Activated B cell treated with CpG ODN at 0.5 μM for 24 hours (primary cell): ENCODE measurements around the gene RBM47. TPM values are rescaled to one million over a fixed set of nuclear protein-coding genes. Genes with fewer than 3 reads are reported as not detected.
A peak's percentile ranks its signal among the peaks of the same experiment; 100 is the strongest.

Source experiments
- ATAC-seq: fragments of 200-7000 bp; cut with Tn5 transposase; one replicate; pipeline ENCODE4 v1.10.0; 2021; ENCODE audit warnings: low read depth, mild to moderate bottlenecking, moderate library complexity
- CTCF ChIA-PET: fragments of 350-600 bp; sonication (Branson Sonifier 250); formaldehyde crosslinking; loops from one replicate; lab custom pipeline; 2021; ENCODE audit warnings: antibody characterized with exemption; lab: Charles Lee
- POLR2A ChIA-PET: fragments of 350-600 bp; sonication (Branson Sonifier 250); formaldehyde crosslinking; loops from one replicate; lab custom pipeline; 2021; ENCODE audit warnings: antibody characterized with exemption; lab: Charles Lee
- DNase-seq: peaks from one replicate; pipeline ENCODE4 v3.0.0; 2022
- H3K27ac Mint-ChIP-seq: one replicate; pipeline ENCODE4 v1.8.0; 2020; ENCODE audit warnings: mixed read lengths
- H3K27me3 Mint-ChIP-seq: one replicate; pipeline ENCODE4 v1.8.0; 2021; ENCODE audit warnings: mixed read lengths
- H3K36me3 Mint-ChIP-seq: one replicate; pipeline ENCODE4 v1.8.0; 2021; ENCODE audit warnings: low read depth, mixed read lengths
- H3K4me1 Mint-ChIP-seq: one replicate; pipeline ENCODE4 v1.8.0; 2021; ENCODE audit warnings: mixed read lengths
- H3K4me3 Mint-ChIP-seq: one replicate; pipeline ENCODE4 v1.8.0; 2020; ENCODE audit warnings: mild to moderate bottlenecking, mixed read lengths
- H3K9me3 Mint-ChIP-seq: one replicate; pipeline ENCODE4 v1.8.0; 2020; ENCODE audit warnings: mixed read lengths
- CTCF ChIP-seq: fragments of 200-600 bp; IDR thresholded peaks from one replicate; pipeline ENCODE4 v1.8.0; 2022; ENCODE audit warnings: antibody characterized with exemption, mild to moderate bottlenecking
- intact Hi-C: fragments of 100-400 bp; cut with micrococcal nuclease; formaldehyde crosslinking; loops from one replicate; pipeline ENCODE4 v1.15.1; 2024
- total RNA-seq: library from RNA; stranded (reverse); gene quantifications from 2 replicates; pipeline ENCODE4 v1.2.3, GENCODE V29; 2022

Gene RBM47
- total RNA-seq, 1 donor from 2014 or later: 8.0 TPM

GRCh38 chr4:40466789-40467188 lies 162.9 kb downstream of the RBM47 start:
- Mint-ChIP-seq H3K4me1 (peaks cover 17% of the 10 kb centered on the region), H3K4me3 (no peak overlapping the region), H3K27ac (no peak overlapping the region), H3K27me3 (no peaks in the 10 kb centered on the region), H3K9me3 (no peaks in the 10 kb centered on the region), H3K36me3 (peaks cover 8% of the 10 kb centered on the region)
- ATAC-seq: no peak
- DNase-seq: no peak
- ChIA-PET POLR2A (no interaction called here), CTCF (interaction anchor here (0.7 kb wide), 1 partner anchor 454 kb away, joined by 4 read pairs; no protein-coding TSS in a partner anchor)
- intact Hi-C loops: no loop called here
- no peak for TF ChIP-seq CTCF

DNA sequence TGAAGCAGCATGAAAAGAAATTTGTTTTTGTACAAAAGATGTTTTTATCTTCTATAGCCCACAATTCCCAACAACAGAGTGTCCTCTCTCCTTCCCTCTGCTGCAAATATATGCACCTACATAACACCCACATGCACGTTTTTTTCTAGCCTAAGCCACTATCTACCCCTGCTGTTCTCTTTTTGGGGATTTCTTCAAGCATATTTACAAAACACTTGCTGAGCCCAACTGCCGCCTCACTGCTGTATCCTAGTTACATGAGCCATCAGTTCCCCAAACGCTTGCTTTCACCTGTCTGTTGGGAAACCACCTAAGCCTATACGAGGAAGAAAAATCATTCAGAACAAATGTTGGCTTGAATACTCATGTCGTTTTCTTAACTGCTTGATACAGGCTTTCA lies 167.3 kb downstream of the RBM47 start:
- H3K4me3 Mint-ChIP-seq: no peak overlapping the region

GRCh38 chr4:40461879-40462278 lies 167.8 kb downstream of the RBM47 start:
- DNase-seq (no peak), ATAC-seq (no peak)
- H3K4me1 Mint-ChIP-seq: peaks cover 17% of the 10 kb centered on the region
- H3K9me3 Mint-ChIP-seq: no peaks in the 10 kb centered on the region
- intact Hi-C loops: loop anchor here (2.0 to 5.0 kb wide), 4 partner anchors 53 to 170 kb away; no protein-coding TSS in a partner anchor
- peaks cover 8% of the 10 kb centered on the region for H3K36me3 Mint-ChIP-seq
- H3K27me3 Mint-ChIP-seq: no peaks in the 10 kb centered on the region
- ChIA-PET CTCF (no interaction called here), POLR2A (interaction anchor here (0.8 kb wide), 1 partner anchor 89 kb away, joined by 3 read pairs; no protein-coding TSS in a partner anchor)
- TF ChIP-seq CTCF: no peak
- peak overlapping the region; percentile 72 for H3K27ac Mint-ChIP-seq
- H3K4me3 Mint-ChIP-seq: no peak overlapping the region

More for the DNA sequence above, 167.3 kb downstream of the RBM47 start:
- H3K27ac Mint-ChIP-seq: peak overlapping the region; percentile 72
- intact Hi-C loops: loop anchor here (2.0 to 5.0 kb wide), 4 partner anchors 52 to 170 kb away; no protein-coding TSS in a partner anchor
- CTCF ChIA-PET: no interaction called here
- TF ChIP-seq CTCF: no peak
- ATAC-seq: peak; percentile 95
- H3K4me1 Mint-ChIP-seq: peaks cover 17% of the 10 kb centered on the region
- H3K36me3 Mint-ChIP-seq: peaks cover 8% of the 10 kb centered on the region
- POLR2A ChIA-PET: interaction anchor here (0.8 kb wide), 1 partner anchor 88 kb away, joined by 3 read pairs; no protein-coding TSS in a partner anchor
- no peaks in the 10 kb centered on the region for H3K27me3 Mint-ChIP-seq
- DNase-seq: no peak
- H3K9me3 Mint-ChIP-seq: no peaks in the 10 kb centered on the region

GRCh38 chr4:40461062-40461461 lies 168.6 kb downstream of the RBM47 start:
- ChIA-PET CTCF (no interaction called here), POLR2A (no interaction called here)
- no peak for TF ChIP-seq CTCF
- Mint-ChIP-seq H3K27me3 (no peaks in the 10 kb centered on the region), H3K27ac (no peak overlapping the region), H3K4me1 (peaks cover 17% of the 10 kb centered on the region), H3K36me3 (peaks cover 6% of the 10 kb centered on the region), H3K9me3 (no peaks in the 10 kb centered on the region), H3K4me3 (no peak overlapping the region)
- intact Hi-C loops: loop anchor here (5.0 kb wide), 2 partner anchors 91 to 171 kb away; no protein-coding TSS in a partner anchor
- ATAC-seq (no peak), DNase-seq (no peak)

- ChIA-PET CTCF (no interaction called here), POLR2A (no interaction called here)
- Mint-ChIP-seq H3K4me3 (no peak overlapping the region), H3K36me3 (no peaks in the 10 kb centered on the region), H3K9me3 (no peaks in the 10 kb centered on the region), H3K27ac (no peak overlapping the region), H3K27me3 (no peaks in the 10 kb centered on the region), H3K4me1 (peaks cover 16% of the 10 kb centered on the region)
- no peak for ATAC-seq
- no peak for DNase-seq
- no peak for TF ChIP-seq CTCF
- intact Hi-C loops: no loop called here
Measured at GRCh38 chr4:40458683-40459082, 171.0 kb downstream of the RBM47 start.
